NCI-H345 treated with DMSO at 0.1 percent for 48 hours (cell line): ENCODE results near the gene HERPUD1.
"Not testable (repeated sequence)": the region's sequence is repeated elsewhere in the genome, so short reads cannot be mapped to it uniquely, and the experiment has no call there.

Source experiments
- DNase-seq: peaks from one replicate; lab custom pipeline; 2025; ENCODE audit not compliant: unreplicated experiment; lab: John Stamatoyannopoulos, UW

The HERPUD1 gene, protein sequence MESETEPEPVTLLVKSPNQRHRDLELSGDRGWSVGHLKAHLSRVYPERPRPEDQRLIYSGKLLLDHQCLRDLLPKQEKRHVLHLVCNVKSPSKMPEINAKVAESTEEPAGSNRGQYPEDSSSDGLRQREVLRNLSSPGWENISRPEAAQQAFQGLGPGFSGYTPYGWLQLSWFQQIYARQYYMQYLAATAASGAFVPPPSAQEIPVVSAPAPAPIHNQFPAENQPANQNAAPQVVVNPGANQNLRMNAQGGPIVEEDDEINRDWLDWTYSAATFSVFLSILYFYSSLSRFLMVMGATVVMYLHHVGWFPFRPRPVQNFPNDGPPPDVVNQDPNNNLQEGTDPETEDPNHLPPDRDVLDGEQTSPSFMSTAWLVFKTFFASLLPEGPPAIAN

DNA sequence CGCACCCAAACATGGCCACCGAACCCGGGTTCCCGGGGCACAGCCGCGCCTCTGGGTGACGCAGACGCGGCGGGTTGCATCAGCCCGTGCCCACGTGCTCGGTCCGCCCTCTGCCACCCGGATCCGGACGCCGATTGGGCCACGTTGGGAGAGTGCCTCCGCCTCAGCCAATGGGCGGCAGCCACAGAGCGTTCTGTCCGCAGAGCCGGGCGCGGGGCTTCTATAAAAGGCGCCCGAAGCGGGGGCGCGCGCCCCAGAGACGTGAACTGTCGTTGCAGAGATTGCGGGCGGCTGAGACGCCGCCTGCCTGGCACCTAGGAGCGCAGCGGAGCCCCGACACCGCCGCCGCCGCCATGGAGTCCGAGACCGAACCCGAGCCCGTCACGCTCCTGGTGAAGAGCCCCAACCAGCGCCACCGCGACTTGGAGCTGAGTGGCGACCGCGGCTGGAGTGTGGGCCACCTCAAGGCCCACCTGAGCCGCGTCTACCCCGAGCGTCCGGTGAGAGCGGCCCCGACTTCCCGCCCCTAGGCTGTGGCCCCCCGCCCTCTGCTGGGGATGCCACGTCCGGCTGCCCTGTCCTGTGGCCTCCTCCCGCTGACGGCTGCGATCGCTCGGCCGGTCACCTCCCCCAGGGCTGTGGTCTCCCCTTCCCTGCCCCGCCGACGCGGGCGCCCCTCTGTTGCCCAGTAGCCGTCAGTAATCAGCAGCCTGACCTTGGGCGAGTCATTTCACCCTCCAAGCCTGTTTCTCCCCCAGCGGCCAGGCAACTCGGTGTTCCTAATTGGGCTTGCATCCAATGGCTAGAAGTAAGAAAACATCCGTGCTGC is at the start of gene HERPUD1:
HERPUD1 (plus strand) TSS at position 251 of the 829 bp plus-strand sequence; CDS start at position 354, 103 bp downstream.
- DNase-seq = peak; percentile 80

DNA sequence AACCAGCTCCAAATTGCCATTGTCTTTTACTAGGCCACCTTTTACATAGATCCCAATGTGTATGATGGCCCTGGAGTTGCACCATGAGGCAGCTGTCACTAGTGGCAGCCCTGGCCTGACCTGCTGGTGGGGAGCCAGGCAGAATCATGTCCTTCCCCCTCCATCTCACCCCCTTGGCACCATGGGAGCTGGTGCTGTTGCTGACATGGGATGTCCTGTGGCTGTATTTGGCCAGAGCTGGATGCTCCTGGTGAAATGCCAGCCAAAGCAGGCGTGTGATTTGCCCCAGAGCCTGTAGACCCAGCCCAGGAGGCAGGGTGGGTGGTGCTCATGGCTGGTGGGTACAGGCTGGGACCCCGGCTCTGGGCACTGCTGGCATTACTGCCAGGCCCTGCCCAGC is 48.4 kb upstream of the HERPUD1 start:
- DNase-seq = no peak

DNA sequence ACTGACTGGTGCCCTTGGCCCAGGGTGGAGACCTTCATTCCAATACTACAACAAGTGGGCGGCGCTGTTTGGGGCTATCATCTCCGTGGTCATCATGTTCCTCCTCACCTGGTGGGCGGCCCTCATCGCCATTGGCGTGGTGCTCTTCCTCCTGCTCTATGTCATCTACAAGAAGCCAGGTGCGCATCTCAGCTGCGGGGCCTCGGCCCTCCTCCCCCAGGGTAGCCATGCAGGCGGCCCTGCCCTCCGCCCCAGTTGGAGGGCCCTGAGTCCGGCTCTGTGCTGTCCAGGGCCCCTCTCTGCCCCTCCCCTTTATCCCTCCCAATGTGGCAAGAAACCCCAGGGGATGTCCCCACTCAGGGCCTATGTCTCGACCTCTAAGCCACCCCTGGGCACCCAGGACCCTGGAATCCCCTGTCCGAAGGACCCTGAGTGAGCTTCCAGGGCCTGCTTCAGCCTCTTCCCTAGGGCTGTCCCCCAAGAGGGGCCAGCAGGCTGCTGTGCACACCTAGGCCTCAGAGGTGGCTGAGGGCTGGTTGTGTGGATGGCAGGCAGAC is 47.8 kb upstream of the HERPUD1 start:
- DNase-seq = no peak

DNA sequence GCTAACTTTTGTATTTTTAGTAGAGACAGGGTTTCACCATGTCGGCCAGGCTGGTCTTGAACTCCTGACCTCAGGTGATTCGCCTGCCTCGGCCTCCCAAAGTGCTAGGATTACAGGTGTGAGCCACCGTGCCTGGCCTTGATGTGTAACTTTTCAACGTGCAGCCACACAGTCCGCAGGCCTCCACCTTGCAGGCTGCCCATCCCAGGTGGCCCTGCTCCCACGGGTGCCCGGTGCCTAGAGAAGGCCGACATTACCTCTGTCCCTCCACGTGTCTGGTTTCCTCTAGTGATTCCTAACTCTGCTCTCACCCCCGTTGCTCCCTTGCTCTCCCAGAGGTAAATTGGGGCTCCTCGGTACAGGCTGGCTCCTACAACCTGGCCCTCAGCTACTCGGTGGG is 47.0 kb upstream of the HERPUD1 start:
- DNase-seq = not testable (repeated sequence)

DNA sequence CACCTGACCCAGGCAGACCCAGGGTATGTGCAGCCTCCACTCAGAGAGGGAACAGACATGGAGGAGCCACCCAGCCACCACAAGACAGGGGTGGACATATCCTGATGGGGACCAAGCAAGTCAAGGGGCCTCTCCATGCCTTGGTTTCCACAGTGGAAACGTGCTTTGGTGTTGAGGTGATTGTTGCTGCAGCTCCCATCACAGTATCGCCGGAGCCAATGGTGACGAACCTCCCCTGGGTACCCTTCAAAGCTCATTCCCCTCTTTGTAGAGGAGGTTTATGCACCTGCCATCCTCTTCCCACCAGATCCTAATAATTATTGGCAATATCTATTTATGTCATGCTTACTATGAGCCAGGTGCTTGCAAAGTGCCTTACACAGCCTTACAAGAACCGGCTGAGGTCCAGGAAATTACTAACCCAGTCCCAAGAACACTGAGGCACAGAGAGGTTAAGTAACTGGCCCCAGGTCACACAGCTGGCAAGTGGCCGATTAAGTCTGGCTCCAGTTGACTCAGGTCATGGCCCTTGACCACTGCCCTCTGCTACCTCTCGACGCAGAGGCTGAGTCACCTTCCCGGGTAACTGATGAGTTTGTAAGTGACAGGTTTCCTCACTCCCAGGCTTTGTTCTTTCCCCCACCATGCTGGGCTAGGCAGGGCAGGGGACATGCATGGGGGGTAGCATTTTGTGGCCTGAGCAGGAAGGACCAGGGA is 46.3 kb upstream of the HERPUD1 start:
- DNase-seq = no peak

DNA sequence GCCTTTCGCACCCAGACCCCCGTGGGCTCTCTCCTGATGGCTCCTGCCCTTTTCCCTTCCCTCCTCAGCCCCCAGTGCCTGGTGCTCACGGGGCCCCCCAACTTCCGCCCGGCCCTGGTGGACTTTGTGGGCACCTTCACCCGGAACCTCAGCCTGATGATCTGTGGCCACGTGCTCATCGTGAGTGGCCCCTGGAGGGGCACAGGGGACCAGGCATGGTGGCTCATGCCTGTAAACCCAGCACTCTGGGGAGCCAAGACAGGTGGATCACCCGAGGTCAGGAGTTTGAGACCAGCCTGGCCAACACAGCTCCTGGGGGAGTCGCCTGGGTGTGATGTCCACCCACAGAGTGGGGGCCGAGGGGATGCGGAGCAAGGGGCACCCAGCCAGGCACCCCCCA is 45.6 kb upstream of the HERPUD1 start:
- no peak for DNase-seq

DNA sequence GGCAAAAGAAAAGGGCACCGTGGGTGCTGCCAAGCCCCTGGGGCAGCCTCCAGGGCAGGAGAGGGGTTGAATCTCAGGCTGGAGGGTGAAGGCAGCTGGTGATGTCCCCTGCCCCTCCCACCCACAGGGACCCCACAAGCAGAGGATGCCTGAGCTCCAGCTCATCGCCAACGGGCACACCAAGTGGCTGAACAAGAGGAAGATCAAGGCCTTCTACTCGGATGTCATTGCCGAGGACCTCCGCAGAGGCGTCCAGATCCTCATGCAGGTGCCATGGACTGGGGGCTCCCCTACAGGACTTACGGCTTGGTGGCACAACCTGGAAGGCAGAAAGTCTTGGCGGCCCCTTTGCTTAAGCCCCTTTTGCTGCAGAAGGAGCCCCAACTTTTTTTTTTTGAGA is 45.1 kb upstream of the HERPUD1 start:
- no peak for DNase-seq

DNA sequence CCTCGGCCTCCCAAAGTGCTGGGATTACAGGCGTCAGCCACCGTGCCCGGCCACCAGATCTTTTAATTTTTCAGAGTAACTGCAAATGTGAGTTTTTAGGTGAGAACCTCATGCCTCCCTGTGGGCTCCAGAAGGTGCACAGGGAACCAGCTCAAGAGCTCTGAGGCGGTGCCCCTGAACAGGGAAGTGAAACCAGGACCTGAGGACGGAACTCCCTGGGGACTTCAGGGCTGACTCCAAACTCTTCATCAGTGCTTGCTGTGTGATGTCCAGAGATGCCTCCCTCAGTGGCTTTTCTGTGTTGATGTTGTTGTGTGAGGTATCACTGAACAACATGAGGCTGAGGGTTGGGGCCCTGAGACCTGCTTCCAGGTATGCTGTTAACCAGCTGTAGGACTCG is 43.1 kb upstream of the HERPUD1 start:
- DNase-seq = no peak

DNA sequence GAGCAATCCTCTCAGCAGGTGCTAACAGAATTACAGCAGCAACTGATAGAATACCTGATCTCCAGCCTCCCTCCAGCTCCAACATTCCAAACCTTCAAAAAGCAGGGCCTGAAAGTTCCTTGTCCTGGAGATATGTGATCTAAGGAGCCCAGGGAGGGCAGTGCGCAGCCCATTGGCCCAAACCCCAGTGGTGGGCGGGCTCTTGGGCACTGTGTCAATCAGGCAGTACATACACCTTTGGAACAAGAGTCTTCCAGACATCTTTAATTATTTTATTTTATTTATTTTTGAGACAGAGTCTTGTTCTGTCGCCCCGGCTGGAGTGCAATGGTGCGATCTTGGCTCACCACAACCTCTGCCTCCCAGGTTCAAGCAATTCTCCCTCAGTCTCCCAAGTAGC is 42.7 kb upstream of the HERPUD1 start:
- DNase-seq = no peak

DNA sequence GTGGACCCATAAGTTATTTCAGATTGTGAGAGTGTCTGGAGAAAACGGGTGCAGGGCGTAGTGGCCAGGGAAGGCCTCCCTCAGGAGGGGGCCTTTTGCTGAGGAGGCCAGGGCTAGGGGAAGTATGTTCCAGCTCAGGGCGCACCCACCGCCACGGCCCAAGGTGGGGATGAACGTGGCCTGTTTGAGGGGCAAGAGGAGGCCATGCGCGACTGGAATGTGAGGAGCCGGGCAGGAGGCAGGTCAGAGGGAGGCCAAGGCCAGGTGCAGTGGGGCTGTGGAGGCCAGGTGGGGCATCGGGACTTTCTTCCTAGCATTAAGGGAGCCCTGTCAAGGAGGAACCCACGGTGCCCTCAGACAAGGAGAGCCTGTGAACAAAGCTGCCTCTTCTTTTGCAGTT is 40.3 kb upstream of the HERPUD1 start:
- DNase-seq = no peak

DNA sequence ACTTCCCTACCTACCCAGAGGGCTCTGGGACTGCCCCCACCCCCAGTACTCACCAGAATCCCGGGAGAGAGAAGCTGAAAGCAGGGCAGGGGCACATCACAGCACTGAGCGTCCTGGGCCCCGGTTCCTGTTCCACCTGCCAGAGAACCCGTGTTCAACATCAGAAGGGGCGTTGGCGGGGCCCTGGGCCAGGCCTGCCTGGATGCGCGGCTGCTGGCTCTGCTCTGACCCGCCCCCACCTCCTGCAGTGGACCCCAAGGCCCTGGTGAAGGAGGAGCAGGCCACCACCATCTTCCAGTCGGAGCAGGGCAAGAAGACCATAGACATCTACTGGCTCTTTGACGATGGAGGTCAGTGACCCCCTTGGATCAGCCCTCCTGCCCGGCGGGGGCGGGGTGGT is 39.2 kb upstream of the HERPUD1 start:
- no peak for DNase-seq

DNA sequence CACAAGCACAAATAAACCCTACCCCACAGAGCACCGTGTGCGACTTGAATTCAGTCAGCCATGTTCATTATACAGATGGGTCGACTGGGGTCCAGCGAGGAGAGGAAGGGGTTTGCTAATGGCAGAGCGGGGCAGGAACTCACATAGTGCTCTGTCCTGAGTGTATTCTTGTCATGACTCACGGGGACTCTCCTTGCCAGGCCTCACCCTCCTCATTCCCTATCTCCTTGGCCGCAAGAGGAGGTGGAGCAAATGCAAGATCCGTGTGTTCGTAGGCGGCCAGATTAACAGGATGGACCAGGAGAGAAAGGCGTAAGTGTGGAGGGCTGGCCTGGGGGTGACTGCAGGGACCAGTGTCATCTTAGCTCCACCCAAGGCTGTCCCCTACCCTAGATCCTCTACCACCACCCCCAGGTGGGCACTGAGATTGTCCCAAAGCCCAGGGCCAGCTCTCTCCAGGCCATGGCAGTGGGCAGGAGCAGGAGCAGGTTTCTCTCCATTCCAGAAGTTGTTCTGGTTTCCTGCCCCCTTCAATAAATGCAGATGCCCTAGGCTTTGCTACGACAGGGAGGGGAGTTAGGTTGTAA is 37.5 kb upstream of the HERPUD1 start:
- no peak for DNase-seq

DNA sequence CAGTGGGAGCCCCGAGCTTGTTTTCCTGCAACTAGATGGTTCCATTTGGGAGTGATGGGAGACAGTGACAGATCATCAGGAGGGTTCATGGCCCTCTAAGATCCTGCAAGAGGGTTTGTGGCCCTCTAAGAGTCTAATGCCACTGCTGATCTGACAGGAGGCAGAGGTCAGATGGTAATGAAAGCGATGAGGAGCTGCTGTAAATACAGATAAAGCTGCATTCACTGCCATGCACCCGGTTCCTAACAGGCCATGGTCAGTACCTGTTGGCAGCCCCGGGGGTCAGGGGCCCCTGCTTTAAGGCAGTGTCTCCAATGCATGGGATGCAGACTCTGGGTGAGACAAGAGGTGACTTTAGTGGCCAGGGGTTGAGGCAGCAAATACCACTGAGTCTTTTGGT is 36.1 kb upstream of the HERPUD1 start:
- DNase-seq = no peak

DNA sequence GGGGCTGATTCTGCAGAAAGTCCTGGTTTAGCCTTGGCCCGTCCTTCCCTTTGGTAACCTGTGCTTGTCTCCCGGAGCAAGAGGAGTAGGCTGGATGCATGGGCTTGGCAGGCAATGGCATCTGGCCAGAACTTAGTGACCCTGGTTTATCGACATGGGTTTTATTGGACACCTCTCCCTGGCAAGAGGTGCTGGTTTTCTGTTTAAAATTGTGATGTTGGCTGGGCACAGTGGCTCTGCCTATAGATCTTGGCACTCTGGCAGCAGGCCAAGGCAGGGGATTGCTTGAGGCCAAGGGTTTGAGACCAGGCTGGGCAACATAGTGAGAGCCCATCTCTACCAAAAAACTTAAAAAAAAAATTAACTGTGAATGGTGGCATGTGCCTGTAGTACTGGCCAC is 35.7 kb upstream of the HERPUD1 start:
- no peak for DNase-seq

DNA sequence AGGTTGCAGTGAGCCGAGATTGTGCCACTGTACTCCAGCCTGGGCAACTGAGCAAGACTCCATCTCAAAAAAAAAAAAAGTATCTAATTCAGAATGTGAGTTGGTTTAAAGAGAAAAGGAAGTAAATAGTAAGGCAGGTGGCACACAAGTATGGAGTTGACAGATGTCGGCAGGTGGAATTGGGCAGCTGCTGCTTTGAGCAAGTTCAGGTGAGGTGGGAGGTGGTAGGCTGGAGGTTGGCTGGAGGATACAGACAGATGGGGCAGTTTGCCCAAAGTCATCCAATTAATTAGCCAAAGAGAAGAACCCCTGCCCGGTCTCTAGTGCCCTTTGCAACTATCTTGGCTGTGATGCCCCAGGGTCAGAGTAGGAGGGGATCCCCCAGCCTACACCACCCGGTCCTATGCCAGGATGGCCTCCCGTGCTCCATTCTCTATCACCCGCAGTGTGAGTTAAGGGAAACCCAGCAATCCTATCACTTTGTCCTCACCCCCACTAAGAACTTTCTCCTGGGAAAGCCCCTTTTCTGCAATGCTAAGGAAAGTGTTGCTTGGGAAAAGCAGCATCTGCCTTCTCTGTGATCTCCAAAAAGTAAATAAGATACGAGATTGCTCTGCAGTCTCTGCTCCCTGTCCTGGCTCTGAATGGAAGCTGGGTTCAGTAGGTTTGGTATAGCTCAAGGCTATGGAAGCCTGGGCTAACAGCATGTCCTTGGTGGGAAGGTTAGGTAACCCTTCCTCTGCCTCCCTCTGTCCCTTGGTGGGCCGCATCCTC is 34.7 kb upstream of the HERPUD1 start:
- DNase-seq = no peak

DNA sequence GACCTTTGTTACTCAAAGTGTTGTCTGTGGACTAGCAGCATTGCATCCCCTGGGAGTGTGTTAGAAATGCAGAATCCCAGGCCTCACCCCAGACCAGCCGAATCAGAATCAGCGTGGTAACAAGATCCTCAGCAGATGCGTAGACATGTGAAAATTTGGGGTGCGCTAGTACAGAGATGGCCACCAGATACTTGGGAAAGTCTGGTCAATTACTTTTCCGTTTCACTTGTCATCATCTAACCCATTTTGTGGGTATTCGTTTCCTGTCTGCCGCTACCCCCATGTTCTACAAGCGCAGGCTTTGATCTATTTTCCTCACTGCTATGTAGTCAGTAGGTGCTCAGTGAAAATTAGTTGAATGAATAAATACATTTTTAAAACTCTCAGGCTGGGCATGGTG is 33.1 kb upstream of the HERPUD1 start:
- no peak for DNase-seq

DNA sequence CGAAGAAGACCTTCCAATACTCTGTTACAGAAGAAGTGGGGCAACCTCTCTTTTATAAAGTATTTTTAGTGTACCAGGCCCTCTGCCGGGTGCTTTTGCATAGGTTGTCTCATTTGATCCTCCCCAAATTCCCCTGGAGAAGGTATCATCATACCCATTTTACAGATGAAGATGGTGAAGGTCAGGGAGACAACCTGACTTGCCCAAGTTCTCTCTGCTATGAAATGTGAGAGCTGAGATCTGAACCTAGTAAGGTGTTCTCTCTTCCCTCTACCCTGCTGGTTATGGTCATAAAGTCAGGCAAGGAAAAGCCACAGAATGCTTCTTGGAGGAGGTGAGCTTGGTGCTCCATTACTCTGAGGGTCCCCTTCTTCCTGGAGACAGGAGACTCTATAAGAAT is 28.1 kb upstream of the HERPUD1 start:
- no peak for DNase-seq

DNA sequence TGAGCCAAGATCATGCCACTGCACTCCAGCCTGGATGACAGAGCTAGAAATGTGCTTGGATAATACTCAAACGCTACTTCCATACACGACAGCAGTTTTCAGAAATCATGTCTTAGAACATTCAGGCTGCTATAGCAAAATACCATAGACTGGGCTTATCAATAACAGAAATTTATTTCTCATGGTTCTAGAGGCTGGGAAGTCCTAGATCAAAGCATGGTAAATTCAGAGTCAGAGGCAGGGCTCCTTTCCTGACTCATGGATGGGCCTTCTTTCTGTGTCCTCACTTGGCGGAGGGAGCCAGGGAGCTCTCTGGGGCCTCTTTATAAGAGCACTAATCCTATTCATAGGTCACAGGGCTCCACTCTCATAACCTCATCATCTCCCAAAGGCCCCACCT is 24.5 kb upstream of the HERPUD1 start:
- no peak for DNase-seq

DNA sequence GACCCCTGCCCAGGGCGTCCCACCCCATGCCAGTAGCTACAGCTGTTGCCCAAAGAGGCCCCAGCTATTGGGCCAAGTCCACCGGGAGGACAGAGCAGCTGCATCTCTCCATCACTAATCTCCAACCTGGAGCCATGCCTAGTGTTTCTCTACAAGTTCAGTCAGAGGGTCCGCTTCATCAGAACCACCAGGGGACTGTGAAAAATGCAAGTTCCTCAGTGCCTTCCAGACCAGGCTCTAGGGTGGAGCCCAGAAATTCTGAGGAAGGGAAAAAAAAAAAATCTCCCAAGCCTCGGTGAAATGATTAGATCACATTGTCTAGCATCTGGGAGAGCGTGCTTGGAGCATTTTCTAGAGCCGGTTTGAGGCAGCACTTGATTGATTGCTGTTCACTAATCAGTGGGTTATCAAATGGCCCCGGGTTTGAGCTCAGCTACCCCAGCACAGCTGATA is 22.4 kb upstream of the HERPUD1 start:
- no peak for DNase-seq

DNA sequence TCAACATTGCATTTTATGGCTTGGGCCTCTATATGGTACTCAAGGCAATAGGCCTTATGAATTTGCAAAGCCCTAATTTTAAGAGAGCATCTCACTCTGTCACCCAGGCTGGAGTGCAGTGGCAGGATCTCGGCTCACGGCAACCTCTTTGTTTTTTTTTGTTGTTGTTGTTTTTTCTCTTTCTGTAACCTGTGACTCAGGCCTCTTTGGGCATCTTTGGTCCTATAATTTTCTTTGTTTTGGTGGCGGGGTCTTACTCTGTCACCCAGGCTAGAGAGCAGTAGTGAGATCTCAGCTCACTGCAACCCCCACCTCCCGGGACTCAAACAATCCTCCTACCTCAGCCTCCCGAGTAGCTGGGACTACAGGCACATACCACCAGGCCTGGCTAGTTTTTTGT is 21.8 kb upstream of the HERPUD1 start:
- no peak for DNase-seq
